SJCRH30 (cell line): Measurements from ENCODE around the gene MKNK1. TPM values are rescaled to one million over a fixed set of nuclear protein-coding genes. Genes with fewer than 3 reads are reported as not detected.

Experiments
- DNase-seq, 2 experiments: peaks; one replicate each; pipeline ENCODE4 v3.0.0-alpha.2; 2015 to 2020
- H3K27ac ChIP-seq: fragments of 250-450 bp; sonication (Bioruptor Pico); 2 replicates; pipeline ENCODE4 v1.5.1; 2020; ENCODE audit warnings: mild to moderate bottlenecking, moderate library complexity
- H3K27me3 ChIP-seq: fragments of 250-450 bp; sonication (Bioruptor Pico); 2 replicates; pipeline ENCODE4 v1.5.1; 2020; ENCODE audit warnings: mild to moderate bottlenecking, moderate library complexity
- H3K36me3 ChIP-seq: fragments of 250-450 bp; sonication (Bioruptor Pico); 2 replicates; pipeline ENCODE4 v1.5.1; 2020; ENCODE audit warnings: mild to moderate bottlenecking, moderate library complexity
- H3K4me1 ChIP-seq: fragments of 250-450 bp; sonication (Bioruptor Pico); 2 replicates; pipeline ENCODE4 v1.5.1; 2020; ENCODE audit warnings: mild to moderate bottlenecking, moderate library complexity
- H3K4me3 ChIP-seq: fragments of 250-450 bp; sonication (Bioruptor Pico); 2 replicates; pipeline ENCODE4 v1.5.1; 2020; ENCODE audit warnings: mild to moderate bottlenecking, moderate library complexity
- H3K9me3 ChIP-seq: fragments of 250-450 bp; sonication (Bioruptor Pico); replicated peaks from 2 replicates; pipeline ENCODE4 v1.5.1; 2020; ENCODE audit warnings: mild to moderate bottlenecking, moderate library complexity
- total RNA-seq: library from RNA; depleted of rRNA; stranded (reverse); fragments of >200 nt; shearing (Covaris generic); gene quantifications from 2 replicates; pipeline ENCODE4 v1.2.3, GENCODE V29; 2014

MKNK1 gene
- total RNA-seq, 1 experiment from 2014 or later: 25.1 TPM

GRCh38 chr1:46536527-46536926 is 67.5 kb downstream of the MKNK1 start:
- no peaks in the 10 kb centered on the region for H3K36me3 ChIP-seq

GRCh38 chr1:46535063-46535462 is 69.0 kb downstream of the MKNK1 start:
- Histone ChIP-seq H3K27me3 (peaks cover 15% of the 10 kb centered on the region), H3K36me3 (no peaks in the 10 kb centered on the region), H3K4me1 (no peaks in the 10 kb centered on the region), H3K4me3 (no peak overlapping the region), H3K27ac (no peak overlapping the region), H3K9me3 (peaks cover 8% of the 10 kb centered on the region; the same call in 1 of the 2 replicates)
- peak; percentile 32 to 46 for DNase-seq

More at GRCh38 chr1:46536527-46536926, 67.5 kb downstream of the MKNK1 start:
- Histone ChIP-seq H3K27me3 (peaks cover 5% of the 10 kb centered on the region; the same call in 1 of the 2 replicates), H3K4me3 (no peak overlapping the region), H3K4me1 (no peaks in the 10 kb centered on the region), H3K27ac (no peak overlapping the region), H3K9me3 (peaks cover 8% of the 10 kb centered on the region; the same call in 1 of the 2 replicates)
- DNase-seq: no peak

GRCh38 chr1:46533179-46533864 is 70.7 kb downstream of the MKNK1 start:
- Histone ChIP-seq H3K27ac (no peak overlapping the region), H3K36me3 (no peaks in the 10 kb centered on the region), H3K27me3 (peaks cover 27% of the 10 kb centered on the region), H3K4me3 (no peak overlapping the region), H3K4me1 (no peaks in the 10 kb centered on the region), H3K9me3 (peaks cover 8% of the 10 kb centered on the region; the same call in 1 of the 2 replicates)
- DNase-seq: no peak

- H3K27ac ChIP-seq: no peak overlapping the region
- no peaks in the 10 kb centered on the region for H3K4me1 ChIP-seq
- H3K27me3 ChIP-seq: peaks cover 29% of the 10 kb centered on the region
- no peak overlapping the region for H3K4me3 ChIP-seq
- no peaks in the 10 kb centered on the region for H3K36me3 ChIP-seq
- H3K9me3 ChIP-seq: peaks cover 8% of the 10 kb centered on the region; the same call in 1 of the 2 replicates
- peak in 1 of 2 experiments; percentile 39 for DNase-seq
Measured at GRCh38 chr1:46532498-46533178, 71.4 kb downstream of the MKNK1 start.

- peaks cover 7% of the 10 kb centered on the region; the same call in 1 of the 2 replicates for H3K9me3 ChIP-seq
- no peak for DNase-seq
- H3K4me1 ChIP-seq: no peaks in the 10 kb centered on the region; the same call in 1 of the 2 replicates
- H3K27ac ChIP-seq: no peak overlapping the region
- no peaks in the 10 kb centered on the region for H3K36me3 ChIP-seq
- H3K4me3 ChIP-seq: no peak overlapping the region
- peaks cover 32% of the 10 kb centered on the region for H3K27me3 ChIP-seq
Measured at GRCh38 chr1:46532095-46532494, 72.0 kb downstream of the MKNK1 start.

- Histone ChIP-seq H3K27me3 (peaks cover 41% of the 10 kb centered on the region), H3K4me3 (no peak overlapping the region), H3K9me3 (no peaks in the 10 kb centered on the region), H3K36me3 (no peaks in the 10 kb centered on the region), H3K4me1 (peaks cover 6% of the 10 kb centered on the region), H3K27ac (no peak overlapping the region)
- DNase-seq: no peak
Measured at GRCh38 chr1:46530791-46531409, 73.2 kb downstream of the MKNK1 start.

GRCh38 chr1:46530311-46530710 is 73.8 kb downstream of the MKNK1 start:
- Histone ChIP-seq H3K4me3 (no peak overlapping the region), H3K27me3 (peaks cover 47% of the 10 kb centered on the region), H3K36me3 (no peaks in the 10 kb centered on the region), H3K27ac (no peak overlapping the region), H3K4me1 (peaks cover 12% of the 10 kb centered on the region), H3K9me3 (no peaks in the 10 kb centered on the region)
- no peak for DNase-seq

- Histone ChIP-seq H3K4me1 (peaks cover 22% of the 10 kb centered on the region), H3K27ac (no peak overlapping the region), H3K27me3 (peaks cover 51% of the 10 kb centered on the region), H3K4me3 (no peak overlapping the region), H3K9me3 (no peaks in the 10 kb centered on the region), H3K36me3 (no peaks in the 10 kb centered on the region)
- DNase-seq: no peak
Measured at GRCh38 chr1:46529031-46529630, 74.9 kb downstream of the MKNK1 start.

- Histone ChIP-seq H3K27me3 (peaks cover 51% of the 10 kb centered on the region), H3K36me3 (no peaks in the 10 kb centered on the region), H3K4me1 (peaks cover 22% of the 10 kb centered on the region), H3K4me3 (no peak overlapping the region), H3K27ac (no peak overlapping the region), H3K9me3 (no peaks in the 10 kb centered on the region)
- DNase-seq: peak in 1 of 2 experiments; percentile 42
Measured at GRCh38 chr1:46528297-46528955, 75.6 kb downstream of the MKNK1 start.

GRCh38 chr1:46527474-46528296 is 76.4 kb downstream of the MKNK1 start:
- Histone ChIP-seq H3K27me3 (peaks cover 57% of the 10 kb centered on the region), H3K27ac (no peak overlapping the region), H3K36me3 (no peaks in the 10 kb centered on the region), H3K9me3 (no peaks in the 10 kb centered on the region), H3K4me1 (peaks cover 24% of the 10 kb centered on the region), H3K4me3 (no peak overlapping the region)
- DNase-seq: peak; percentile 79 to 89

- Histone ChIP-seq H3K27me3 (peaks cover 58% of the 10 kb centered on the region), H3K4me1 (peaks cover 31% of the 10 kb centered on the region), H3K9me3 (no peaks in the 10 kb centered on the region), H3K4me3 (no peak overlapping the region), H3K27ac (no peak overlapping the region), H3K36me3 (no peaks in the 10 kb centered on the region)
- DNase-seq: no peak
Measured at GRCh38 chr1:46526691-46527291, 77.3 kb downstream of the MKNK1 start.

- H3K36me3 ChIP-seq: no peaks in the 10 kb centered on the region
- peaks cover 55% of the 10 kb centered on the region for H3K27me3 ChIP-seq
- H3K4me3 ChIP-seq: no peak overlapping the region
- no peak overlapping the region for H3K27ac ChIP-seq
- no peak for DNase-seq
- H3K9me3 ChIP-seq: no peaks in the 10 kb centered on the region
- H3K4me1 ChIP-seq: peaks cover 33% of the 10 kb centered on the region
Measured at GRCh38 chr1:46526013-46526690, 77.9 kb downstream of the MKNK1 start.
